ENCODE results near the gene C12orf42.

The C12orf42 gene

GRCh38 chr12:103391103-103391502, 104.7 kb downstream of the C12orf42 start:
- Histone ChIP-seq H3K4me1 (ENCODE audit: insufficient read depth, poor library complexity, severe bottlenecking) (no peaks in the 10 kb centered on the region), H3K36me3 (ENCODE audit: low read depth) (no peaks in the 10 kb centered on the region), H3K27me3 (ENCODE audit: insufficient read depth, poor library complexity, severe bottlenecking) (no peaks in the 10 kb centered on the region), H3K27ac (ENCODE audit: poor library complexity, severe bottlenecking) (no peak overlapping the region), H3K4me3 (ENCODE audit: severe bottlenecking) (no peak overlapping the region), H3K9me3 (ENCODE audit: severe bottlenecking) (no peaks in the 10 kb centered on the region)
- ATAC-seq (ENCODE audit: low read depth) (no peak), DNase-seq (ENCODE audit: low spot score) (no peak)
- TF ChIP-seq CTCF (IDR thresholded peaks at IDR 0.05; ENCODE audit: poor library complexity, severe bottlenecking), result no peak

- Histone ChIP-seq H3K4me1 (ENCODE audit: insufficient read depth, poor library complexity, severe bottlenecking) (no peaks in the 10 kb centered on the region), H3K27me3 (ENCODE audit: insufficient read depth, poor library complexity, severe bottlenecking) (no peaks in the 10 kb centered on the region), H3K9me3 (ENCODE audit: severe bottlenecking) (no peaks in the 10 kb centered on the region), H3K27ac (ENCODE audit: poor library complexity, severe bottlenecking) (no peak overlapping the region), H3K4me3 (ENCODE audit: severe bottlenecking) (no peak overlapping the region), H3K36me3 (ENCODE audit: low read depth) (no peaks in the 10 kb centered on the region)
- ATAC-seq (ENCODE audit: low read depth), result no peak
- no peak for TF ChIP-seq CTCF (IDR thresholded peaks at IDR 0.05; ENCODE audit: poor library complexity, severe bottlenecking)
- no peak for DNase-seq (ENCODE audit: low spot score)
Measured at GRCh38 chr12:103387385-103387784, 108.4 kb downstream of the C12orf42 start.

GRCh38 chr12:103386451-103386850, 109.3 kb downstream of the C12orf42 start:
- no peak overlapping the region for H3K4me3 ChIP-seq (ENCODE audit: severe bottlenecking)
- H3K27me3 ChIP-seq (ENCODE audit: insufficient read depth, poor library complexity, severe bottlenecking), result no peaks in the 10 kb centered on the region
- DNase-seq (ENCODE audit: low spot score), result no peak
- TF ChIP-seq CTCF (IDR thresholded peaks at IDR 0.05; ENCODE audit: poor library complexity, severe bottlenecking), result no peak
- no peak for ATAC-seq (ENCODE audit: low read depth)
- no peaks in the 10 kb centered on the region for H3K4me1 ChIP-seq (ENCODE audit: insufficient read depth, poor library complexity, severe bottlenecking)
- H3K9me3 ChIP-seq (ENCODE audit: severe bottlenecking), result no peaks in the 10 kb centered on the region
- H3K36me3 ChIP-seq (ENCODE audit: low read depth), result no peaks in the 10 kb centered on the region
- no peak overlapping the region for H3K27ac ChIP-seq (ENCODE audit: poor library complexity, severe bottlenecking)

DNA sequence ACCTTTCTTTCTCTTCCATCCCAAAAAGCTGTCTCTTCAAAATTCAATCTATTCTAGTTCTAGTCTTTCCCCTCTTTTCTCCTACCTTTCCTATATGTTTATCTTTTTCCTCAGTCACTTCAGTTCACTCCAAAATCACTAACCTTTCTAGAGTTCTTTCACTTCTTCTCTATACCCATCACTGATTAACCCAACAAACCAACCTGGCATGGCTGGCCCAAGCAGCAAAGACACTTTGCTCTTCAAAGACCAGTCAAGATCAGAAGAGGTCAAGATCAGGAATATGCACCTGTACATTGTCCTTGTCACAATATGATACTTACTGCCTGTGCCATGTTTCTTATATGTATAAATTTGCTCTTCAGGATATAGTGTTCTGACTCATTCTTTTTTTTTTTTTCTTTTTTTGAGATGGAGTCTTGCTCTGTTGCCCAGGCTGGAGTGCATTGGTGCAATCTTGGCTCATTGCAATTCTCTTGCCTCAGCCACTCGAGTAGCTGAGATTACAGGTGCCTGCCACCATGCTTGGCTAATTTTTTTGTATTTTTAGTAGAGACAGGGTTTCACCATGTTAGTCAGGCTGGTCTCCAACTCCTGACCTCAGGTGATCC, 112.9 kb downstream of the C12orf42 start:
- TF ChIP-seq CTCF (IDR thresholded peaks at IDR 0.05; ENCODE audit: poor library complexity, severe bottlenecking), result no peak
- ATAC-seq (ENCODE audit: low read depth), result no peak
- no peaks in the 10 kb centered on the region for H3K36me3 ChIP-seq (ENCODE audit: low read depth)
- DNase-seq (ENCODE audit: low spot score), result no peak
- H3K27me3 ChIP-seq (ENCODE audit: insufficient read depth, poor library complexity, severe bottlenecking), result peaks cover 11% of the 10 kb centered on the region
- no peak overlapping the region for H3K4me3 ChIP-seq (ENCODE audit: severe bottlenecking)
- no peak overlapping the region for H3K27ac ChIP-seq (ENCODE audit: poor library complexity, severe bottlenecking)
- H3K9me3 ChIP-seq (ENCODE audit: severe bottlenecking), result no peaks in the 10 kb centered on the region
- H3K4me1 ChIP-seq (ENCODE audit: insufficient read depth, poor library complexity, severe bottlenecking), result no peaks in the 10 kb centered on the region

GRCh38 chr12:103382119-103382518, 113.6 kb downstream of the C12orf42 start:
- DNase-seq (ENCODE audit: low spot score) (no peak), ATAC-seq (ENCODE audit: low read depth) (no peak)
- Histone ChIP-seq H3K9me3 (ENCODE audit: severe bottlenecking) (no peaks in the 10 kb centered on the region), H3K36me3 (ENCODE audit: low read depth) (no peaks in the 10 kb centered on the region), H3K4me1 (ENCODE audit: insufficient read depth, poor library complexity, severe bottlenecking) (no peaks in the 10 kb centered on the region), H3K27ac (ENCODE audit: poor library complexity, severe bottlenecking) (no peak overlapping the region), H3K4me3 (ENCODE audit: severe bottlenecking) (no peak overlapping the region), H3K27me3 (ENCODE audit: insufficient read depth, poor library complexity, severe bottlenecking) (peaks cover 11% of the 10 kb centered on the region)
- no peak for TF ChIP-seq CTCF (IDR thresholded peaks at IDR 0.05; ENCODE audit: poor library complexity, severe bottlenecking)

Measured in RWPE2 (cell line).